ENCODE results near the gene ARMC8. TPM values are rescaled to one million over a fixed set of nuclear protein-coding genes. Genes with fewer than 3 reads are reported as not detected.

ARMC8 gene
- total RNA-seq, 1 donor from 2014 or later = 45.3 TPM

GRCh38 chr3:138267083-138267482, 80.0 kb downstream of the ARMC8 start:
- DNase-seq = no peak
- Histone ChIP-seq H3K36me3 (peaks cover 83% of the 10 kb centered on the region), H3K9me3 (no peaks in the 10 kb centered on the region), H3K4me1 (no peaks in the 10 kb centered on the region), H3K4me3 (no peak overlapping the region), H3K27me3 (ENCODE audit: low read depth) (no peaks in the 10 kb centered on the region), H3K27ac (no peak overlapping the region)
- no peak for TF ChIP-seq CTCF (IDR thresholded peaks at IDR 0.05)
- intact Hi-C loops (cut with DNase I) = no loop called here
- ATAC-seq = no peak

- no peaks in the 10 kb centered on the region for H3K4me1 ChIP-seq
- H3K27ac ChIP-seq = no peak overlapping the region
- H3K36me3 ChIP-seq = peaks cover 91% of the 10 kb centered on the region
- H3K4me3 ChIP-seq = no peak overlapping the region
- ATAC-seq = no peak
- DNase-seq = no peak
- no peaks in the 10 kb centered on the region for H3K9me3 ChIP-seq
- no peak for TF ChIP-seq CTCF (IDR thresholded peaks at IDR 0.05)
- intact Hi-C loops (cut with DNase I) = no loop called here
- H3K27me3 ChIP-seq (ENCODE audit: low read depth) = no peaks in the 10 kb centered on the region
Measured at GRCh38 chr3:138270245-138270644, 83.1 kb downstream of the ARMC8 start.

- no peak for DNase-seq
- H3K27me3 ChIP-seq (ENCODE audit: low read depth) = no peaks in the 10 kb centered on the region
- ATAC-seq = no peak
- intact Hi-C loops (cut with DNase I) = no loop called here
- no peak overlapping the region for H3K27ac ChIP-seq
- H3K4me3 ChIP-seq = no peak overlapping the region
- H3K9me3 ChIP-seq = no peaks in the 10 kb centered on the region
- peaks cover 91% of the 10 kb centered on the region for H3K36me3 ChIP-seq
- no peaks in the 10 kb centered on the region for H3K4me1 ChIP-seq
- TF ChIP-seq CTCF (IDR thresholded peaks at IDR 0.05) = no peak
Measured at GRCh38 chr3:138271189-138271794, 84.2 kb downstream of the ARMC8 start.

- ATAC-seq = no peak
- Histone ChIP-seq H3K4me1 (no peaks in the 10 kb centered on the region), H3K9me3 (no peaks in the 10 kb centered on the region), H3K27me3 (ENCODE audit: low read depth) (no peaks in the 10 kb centered on the region), H3K36me3 (peaks cover 52% of the 10 kb centered on the region), H3K4me3 (no peak overlapping the region), H3K27ac (no peak overlapping the region)
- no peak for DNase-seq
- intact Hi-C loops (cut with DNase I) = no loop called here
- TF ChIP-seq CTCF (IDR thresholded peaks at IDR 0.05) = no peak
Measured at GRCh38 chr3:138281561-138281960, 94.5 kb downstream of the ARMC8 start.

- peaks cover 59% of the 10 kb centered on the region for H3K36me3 ChIP-seq
- no peaks in the 10 kb centered on the region for H3K4me1 ChIP-seq
- no peak for TF ChIP-seq CTCF (IDR thresholded peaks at IDR 0.05)
- no peak overlapping the region for H3K27ac ChIP-seq
- ATAC-seq (no peak), DNase-seq (no peak)
- no peaks in the 10 kb centered on the region for H3K27me3 ChIP-seq (ENCODE audit: low read depth)
- no peak overlapping the region for H3K4me3 ChIP-seq
- intact Hi-C loops (cut with DNase I) = no loop called here
- no peaks in the 10 kb centered on the region for H3K9me3 ChIP-seq
Measured at GRCh38 chr3:138282836-138283235, 95.7 kb downstream of the ARMC8 start.

Measured in lower lobe of right lung (tissue), 2 donors.